Fibroblast of the aortic adventitia (primary cell): ENCODE measurements around the gene INPP4A. TPM values are rescaled to one million over a fixed set of nuclear protein-coding genes. Genes with fewer than 3 reads are reported as not detected.

Source experiments
- DNase-seq: peaks from one replicate; pipeline ENCODE4 v3.0.0-alpha.2; 2010; ENCODE audit warnings: low read depth
- H3K4me3 ChIP-seq: 2 replicates; pipeline ENCODE4 v1.5.1; 2011; ENCODE audit warnings: low read depth, mild to moderate bottlenecking, control low read depth, low read length, moderate library complexity
- CTCF ChIP-seq: IDR thresholded peaks from 2 replicates; pipeline ENCODE4 v1.5.1; 2011; ENCODE audit warnings: mild to moderate bottlenecking, low read length, control low read depth, inconsistent platforms; ENCODE audit not compliant: insufficient read depth
- total RNA-seq: library from RNA; depleted of rRNA; stranded (reverse); fragments of >200 nt; gene quantifications from 2 replicates; pipeline ENCODE4 v1.2.3, GENCODE V29; 2012; ENCODE audit warnings: low replicate concordance

Gene INPP4A
- total RNA-seq, 1 donor: 16.2 TPM

DNA sequence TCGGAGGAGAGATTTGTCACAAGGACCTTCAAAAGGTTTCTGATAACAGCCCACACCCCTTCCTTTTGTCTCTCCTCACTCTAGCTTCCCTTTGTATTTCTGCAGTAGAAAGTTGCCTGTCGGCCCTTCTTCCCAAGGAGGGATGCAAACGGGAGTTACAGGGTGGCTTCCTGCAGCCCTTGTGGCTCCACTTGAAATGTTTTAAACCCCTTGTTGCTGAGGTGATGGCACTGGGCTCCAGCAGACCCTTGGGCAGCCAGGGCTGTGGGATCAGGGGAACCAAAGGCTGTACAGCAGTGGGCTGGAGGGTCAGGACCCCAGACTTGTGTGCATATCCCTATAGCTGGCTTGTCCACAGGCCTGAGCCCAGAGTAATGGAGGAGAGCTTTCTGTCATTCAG is 101.5 kb downstream of the INPP4A start:
- no peak overlapping the region for H3K4me3 ChIP-seq
- DNase-seq: no peak
- no peak for TF ChIP-seq CTCF

GRCh38 chr2:98547092-98547790 is 102.6 kb downstream of the INPP4A start:
- DNase-seq: no peak
- no peak overlapping the region for H3K4me3 ChIP-seq
- no peak for TF ChIP-seq CTCF

GRCh38 chr2:98548920-98549818 is 104.5 kb downstream of the INPP4A start:
- no peak for DNase-seq
- H3K4me3 ChIP-seq: no peak overlapping the region
- no peak for TF ChIP-seq CTCF

- H3K4me3 ChIP-seq: no peak overlapping the region
- DNase-seq: no peak
- TF ChIP-seq CTCF: no peak
Observed at GRCh38 chr2:98550165-98550564, 105.5 kb downstream of the INPP4A start.

- DNase-seq: no peak
- no peak overlapping the region for H3K4me3 ChIP-seq
- no peak for TF ChIP-seq CTCF
Observed at GRCh38 chr2:98551316-98551715, 106.7 kb downstream of the INPP4A start.

- TF ChIP-seq CTCF: no peak
- H3K4me3 ChIP-seq: no peak overlapping the region
- no peak for DNase-seq
Observed at GRCh38 chr2:98552499-98553179, 108.0 kb downstream of the INPP4A start.
